Activated CD4-positive, alpha-beta T cell treated with anti-CD3 and anti-CD28 coated beads, Interleukin-2, amount 10 ng/mL, durations not matched to agents 7 days and 5 days (primary cell): Measurements from ENCODE around the gene TLR6. TPM values are rescaled to one million over a fixed set of nuclear protein-coding genes. Genes with fewer than 3 reads are reported as not detected.
A peak's percentile ranks its signal among the peaks of the same experiment; 100 is the strongest.
"Not testable (repeated sequence)": the region's sequence is repeated elsewhere in the genome, so short reads cannot be mapped to it uniquely, and the experiment has no call there.

ENCODE experiments used
- CTCF ChIA-PET: fragments of 350-600 bp; sonication (Branson Sonifier 250); formaldehyde crosslinking; loops from one replicate; lab custom pipeline; 2021; ENCODE audit warnings: antibody characterized with exemption; lab: Charles Lee
- POLR2A ChIA-PET: fragments of 350-600 bp; sonication (Branson Sonifier 250); formaldehyde crosslinking; loops from one replicate; lab custom pipeline; 2021; ENCODE audit warnings: antibody characterized with exemption; lab: Charles Lee
- DNase-seq: peaks from one replicate; pipeline ENCODE4 v3.0.0-alpha.2; 2020
- H3K27ac Mint-ChIP-seq: one replicate; pipeline ENCODE4 v1.8.0; 2021; ENCODE audit warnings: mild to moderate bottlenecking, moderate library complexity, mixed read lengths
- H3K27me3 Mint-ChIP-seq: one replicate; pipeline ENCODE4 v1.8.0; 2021; ENCODE audit warnings: mixed read lengths
- H3K36me3 Mint-ChIP-seq: one replicate; pipeline ENCODE4 v1.8.0; 2021; ENCODE audit warnings: low read depth, mixed read lengths
- H3K4me1 Mint-ChIP-seq: one replicate; pipeline ENCODE4 v1.8.0; 2021; ENCODE audit warnings: mixed read lengths
- H3K4me3 Mint-ChIP-seq: one replicate; pipeline ENCODE4 v1.8.0; 2021; ENCODE audit warnings: mild to moderate bottlenecking, moderate library complexity, mixed read lengths
- H3K9me3 Mint-ChIP-seq: one replicate; pipeline ENCODE4 v1.8.0; 2021; ENCODE audit warnings: mixed read lengths
- total RNA-seq, 2 experiments: library from RNA; stranded (reverse); gene quantifications; one replicate each; pipeline ENCODE4 v1.2.3, GENCODE V29; 2021

TLR6 gene
- total RNA-seq, 2 experiments from 2014 or later: 3.2 to 3.5 TPM

DNA sequence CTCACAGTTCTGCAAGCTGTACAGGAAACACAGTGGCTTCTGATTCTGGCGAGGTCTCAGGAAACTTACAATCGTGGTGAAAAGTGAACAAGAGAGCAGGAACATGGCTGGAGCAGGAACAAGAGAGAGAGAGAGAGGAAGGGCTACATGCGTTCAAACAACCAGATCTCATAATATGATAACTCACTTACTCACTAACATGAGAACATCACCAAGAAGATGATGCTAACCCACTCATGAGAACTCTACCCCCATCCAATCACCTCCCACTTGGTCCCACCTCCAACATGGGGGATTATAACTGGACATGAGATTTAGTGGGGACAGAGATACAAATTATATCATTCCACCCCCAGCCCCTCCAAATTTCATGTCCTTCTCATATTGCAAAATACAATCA lies 42.2 kb downstream of the TLR6 start:
- Mint-ChIP-seq H3K27ac (no peak overlapping the region), H3K9me3 (peaks cover 5% of the 10 kb centered on the region), H3K4me1 (peaks cover 7% of the 10 kb centered on the region), H3K27me3 (peaks cover 3% of the 10 kb centered on the region), H3K4me3 (no peak overlapping the region), H3K36me3 (peaks cover 6% of the 10 kb centered on the region)
- POLR2A ChIA-PET: no interaction called here
- no peak for DNase-seq
- CTCF ChIA-PET: no interaction called here

DNA sequence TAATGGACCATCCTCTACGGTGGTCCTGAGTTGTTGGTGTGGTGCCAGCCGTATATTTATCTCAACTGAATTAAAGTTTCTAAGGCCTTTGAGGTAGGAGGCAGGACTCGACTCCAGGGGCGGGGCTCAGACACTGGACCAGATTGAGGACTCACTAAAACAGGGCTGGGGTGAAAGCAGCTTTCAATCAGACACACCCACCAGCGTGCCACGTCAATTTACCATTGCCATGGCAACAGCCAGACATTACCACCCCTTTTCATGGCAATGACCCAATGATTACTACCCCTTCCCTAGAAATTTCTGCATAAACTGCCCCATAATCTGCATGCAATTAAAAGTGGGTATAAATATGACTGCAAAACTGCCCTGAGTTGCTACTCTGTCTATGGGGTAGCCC lies 45.3 kb downstream of the TLR6 start:
- H3K36me3 Mint-ChIP-seq: peaks cover 6% of the 10 kb centered on the region

DNA sequence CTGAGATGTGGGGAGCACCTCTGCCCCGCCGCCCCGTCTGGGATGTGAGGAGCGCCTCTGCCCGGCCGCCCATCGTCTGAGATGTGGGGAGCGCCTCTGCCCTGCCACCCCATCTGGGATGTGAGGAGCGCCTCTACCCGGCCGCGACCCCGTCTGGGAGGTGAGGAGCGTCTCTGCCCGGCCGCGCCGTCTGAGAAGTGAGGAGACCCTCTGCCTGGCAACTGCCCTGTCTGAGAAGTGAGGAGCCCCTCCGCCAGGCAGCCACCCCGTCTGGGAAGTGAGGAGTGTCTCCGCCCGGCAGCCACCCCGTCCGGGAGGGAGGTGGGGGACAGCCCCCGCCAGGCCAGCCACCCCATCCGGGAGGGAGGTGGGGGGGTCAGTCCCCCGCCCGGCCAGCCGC lies 49.2 kb downstream of the TLR6 start:
- H3K27ac Mint-ChIP-seq, POLR2A ChIA-PET, DNase-seq, CTCF ChIA-PET, H3K27me3 Mint-ChIP-seq, H3K9me3 Mint-ChIP-seq, H3K4me3 Mint-ChIP-seq: not testable (repeated sequence)
- peaks cover 19% of the 10 kb centered on the region for H3K36me3 Mint-ChIP-seq
- H3K4me1 Mint-ChIP-seq: peaks cover 32% of the 10 kb centered on the region

More for the DNA sequence above, 45.3 kb downstream of the TLR6 start:
- ChIA-PET POLR2A (no interaction called here), CTCF (no interaction called here)
- no peak overlapping the region for H3K27ac Mint-ChIP-seq
- H3K27me3 Mint-ChIP-seq: peaks cover 3% of the 10 kb centered on the region
- no peak for DNase-seq
- peaks cover 5% of the 10 kb centered on the region for H3K9me3 Mint-ChIP-seq
- H3K4me3 Mint-ChIP-seq: no peak overlapping the region
- peaks cover 6% of the 10 kb centered on the region for H3K4me1 Mint-ChIP-seq

- H3K4me3 Mint-ChIP-seq, POLR2A ChIA-PET, H3K27me3 Mint-ChIP-seq, DNase-seq: not testable (repeated sequence)
- H3K27ac Mint-ChIP-seq: peak overlapping the region; percentile 90
- peaks cover 31% of the 10 kb centered on the region for H3K36me3 Mint-ChIP-seq
- CTCF ChIA-PET: interaction anchor here (1.5 to 2.3 kb wide), 2 partner anchors 24 to 28 kb away, joined by 3 to 8 read pairs; partner anchors contain the start of gene TLR10
- peaks cover 36% of the 10 kb centered on the region for H3K4me1 Mint-ChIP-seq
- H3K9me3 Mint-ChIP-seq: peaks cover 13% of the 10 kb centered on the region
Observed at GRCh38 chr4:38806251-38806650, 50.4 kb downstream of the TLR6 start.

DNA sequence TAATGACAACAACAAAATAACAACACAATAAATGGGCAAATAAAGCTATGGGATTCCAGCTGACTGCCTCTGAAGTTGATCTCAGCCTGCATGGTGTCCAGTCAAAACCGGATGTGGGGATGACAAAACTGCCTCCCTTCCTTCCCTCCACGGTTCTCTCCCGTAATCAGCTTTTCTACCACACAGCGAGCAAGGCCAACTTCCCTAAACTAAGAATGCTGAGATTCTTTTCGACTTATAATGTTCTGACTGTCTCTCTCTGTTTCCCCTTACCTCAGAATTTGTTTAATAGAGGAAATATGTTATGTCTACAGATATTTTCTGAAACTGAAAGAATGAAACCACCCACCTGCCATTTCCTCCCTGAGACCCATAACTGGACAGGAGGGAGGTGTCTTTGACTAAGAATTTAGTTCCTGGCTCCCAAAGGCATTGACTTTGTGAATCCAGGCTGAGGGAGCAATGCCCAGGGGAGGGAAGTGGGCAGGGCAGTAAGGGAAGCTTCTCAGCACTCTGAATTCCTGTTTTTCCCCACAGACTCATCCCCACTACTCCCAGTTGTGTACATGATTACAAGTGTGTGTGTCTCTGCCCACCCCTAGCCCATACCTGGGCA lies 51.0 kb downstream of the TLR6 start:
- H3K36me3 Mint-ChIP-seq: peaks cover 37% of the 10 kb centered on the region
- POLR2A ChIA-PET: interaction anchor here (0.5 kb wide), 1 partner anchor 643 kb away, joined by 3 read pairs; no protein-coding TSS in a partner anchor
- H3K27ac Mint-ChIP-seq: peak overlapping the region; percentile 90
- peak; percentile 29 for DNase-seq
- peaks cover 36% of the 10 kb centered on the region for H3K4me1 Mint-ChIP-seq
- peaks cover 2% of the 10 kb centered on the region for H3K27me3 Mint-ChIP-seq
- CTCF ChIA-PET: interaction anchor here (1.5 to 3.0 kb wide), 3 partner anchors 11 to 29 kb away, joined by 3 to 14 read pairs (median 8); partner anchors contain the start of gene TLR10
- peaks cover 18% of the 10 kb centered on the region for H3K9me3 Mint-ChIP-seq
- peak overlapping the region; percentile 81 for H3K4me3 Mint-ChIP-seq

GRCh38 chr4:38804654-38805295 lies 51.8 kb downstream of the TLR6 start, which contains the start of gene TLR1:
TSS of gene TLR1 (minus strand) at chr4:38804791. CDS start at chr4:38798831, 5,960 bp downstream.
- POLR2A ChIA-PET: interaction anchor here (0.5 to 0.6 kb wide), 2 partner anchors 596 to 643 kb away, joined by 3 read pairs; no protein-coding TSS in a partner anchor
- H3K4me3 Mint-ChIP-seq: peak within 1 kb of the TSS; percentile 81
- peaks cover 46% of the 10 kb centered on the region for H3K36me3 Mint-ChIP-seq
- peak within 1 kb of the TSS; percentile 90 for H3K27ac Mint-ChIP-seq
- peak; percentile 50 for DNase-seq
- peaks cover 36% of the 10 kb centered on the region for H3K4me1 Mint-ChIP-seq
- peaks cover 2% of the 10 kb centered on the region for H3K27me3 Mint-ChIP-seq
- CTCF ChIA-PET: interaction anchor here (0.6 to 3.0 kb wide), 11 partner anchors 10 to 1863 kb away, joined by 3 to 14 read pairs (median 4); partner anchors contain the start of gene TLR10
- peaks cover 25% of the 10 kb centered on the region for H3K9me3 Mint-ChIP-seq

DNA sequence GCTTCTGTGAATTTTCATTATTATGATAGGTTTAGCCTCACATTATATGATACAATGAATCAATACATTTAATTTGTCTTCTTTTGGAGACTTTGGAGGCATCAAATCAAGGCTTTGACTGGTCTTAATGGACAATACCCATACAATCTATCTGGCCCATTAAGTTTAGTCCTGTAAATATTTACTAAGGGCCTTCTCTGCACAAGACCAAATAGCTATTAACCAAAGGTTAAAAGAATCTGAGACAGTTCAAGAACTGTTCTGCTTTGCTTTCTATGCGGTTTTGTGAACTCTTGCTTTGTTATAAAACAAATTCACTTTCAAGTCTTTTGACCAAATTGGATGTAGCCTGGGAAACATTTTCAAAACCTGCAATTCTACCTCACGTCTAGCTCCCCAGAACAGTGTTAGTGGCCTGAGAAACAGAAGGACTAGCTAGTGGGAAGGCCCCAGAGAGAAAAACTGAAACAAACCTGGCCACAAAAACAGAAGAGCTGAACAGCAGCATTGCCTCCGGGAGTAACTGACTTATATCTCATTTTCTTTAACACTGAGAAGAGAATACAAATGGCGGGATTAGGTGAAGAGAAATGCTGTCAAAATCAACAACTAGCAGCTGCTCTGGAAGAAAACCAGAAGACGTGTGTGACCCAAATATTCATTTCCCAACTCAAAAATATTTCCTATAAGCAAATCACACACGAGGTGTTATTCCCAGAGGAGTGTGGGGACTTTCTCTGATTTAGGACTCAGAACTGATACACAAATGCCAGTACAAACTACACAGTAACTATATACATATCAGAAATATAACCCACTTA lies 52.6 kb downstream of the TLR6 start:
- Mint-ChIP-seq H3K4me1 (peaks cover 36% of the 10 kb centered on the region), H3K27me3 (no peaks in the 10 kb centered on the region), H3K27ac (peak overlapping the region; percentile 90), H3K36me3 (peaks cover 53% of the 10 kb centered on the region), H3K4me3 (peak overlapping the region; percentile 81), H3K9me3 (peaks cover 32% of the 10 kb centered on the region)
- ChIA-PET POLR2A (interaction anchor here (0.6 kb wide), 1 partner anchor 596 kb away, joined by 3 read pairs; no protein-coding TSS in a partner anchor), CTCF (interaction anchor here (0.6 to 3.0 kb wide), 11 partner anchors 9 to 1864 kb away, joined by 3 to 14 read pairs (median 4); partner anchors contain the start of gene TLR10)
- DNase-seq: peak; percentile 22

DNA sequence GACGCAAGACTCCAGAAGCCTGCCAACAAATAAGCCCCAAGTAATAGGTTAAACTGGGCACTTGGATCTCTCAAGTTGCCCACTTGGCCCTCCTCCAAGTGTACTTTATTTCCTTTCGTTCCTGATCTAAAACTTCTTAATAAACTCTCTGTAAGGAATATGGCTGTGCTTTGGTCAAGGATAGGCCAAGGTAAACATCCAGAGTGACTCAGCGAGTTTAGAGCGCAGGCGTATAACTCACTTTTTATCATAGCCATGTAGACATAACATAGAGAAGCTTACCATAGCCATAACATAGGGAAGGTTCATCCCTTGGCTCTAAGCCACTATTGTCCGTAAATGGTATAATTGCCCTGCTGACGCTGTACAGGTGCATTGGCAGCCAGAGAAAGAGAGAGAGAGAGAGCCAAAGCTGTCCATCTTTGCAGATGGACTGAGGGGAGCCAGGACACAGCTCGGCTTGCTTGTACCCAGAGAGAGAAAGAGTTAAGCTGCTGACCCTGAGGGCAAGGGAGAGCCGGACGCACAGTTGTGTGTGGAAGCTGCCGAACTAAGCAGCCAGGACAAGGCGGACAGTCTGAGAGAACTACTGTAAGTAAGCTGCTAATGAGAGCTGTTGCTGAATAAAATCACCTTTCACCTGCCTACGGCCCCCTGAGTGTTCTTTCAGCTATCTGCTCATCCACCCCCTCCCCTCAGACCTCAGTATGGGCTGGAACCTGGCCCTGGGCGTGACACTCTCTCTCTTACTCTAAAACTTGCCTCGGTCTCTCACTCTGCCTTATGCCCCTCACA lies 53.9 kb downstream of the TLR6 start:
- no peak for DNase-seq
- ChIA-PET POLR2A (no interaction called here), CTCF (interaction anchor here (0.8 to 3.0 kb wide), 7 partner anchors 8 to 71 kb away, joined by 3 to 14 read pairs (median 4); no protein-coding TSS in a partner anchor)
- Mint-ChIP-seq H3K9me3 (peaks cover 34% of the 10 kb centered on the region), H3K27ac (peak overlapping the region; percentile 41), H3K36me3 (peaks cover 65% of the 10 kb centered on the region), H3K4me3 (peak overlapping the region; percentile 2), H3K4me1 (peaks cover 36% of the 10 kb centered on the region), H3K27me3 (no peaks in the 10 kb centered on the region)

DNA sequence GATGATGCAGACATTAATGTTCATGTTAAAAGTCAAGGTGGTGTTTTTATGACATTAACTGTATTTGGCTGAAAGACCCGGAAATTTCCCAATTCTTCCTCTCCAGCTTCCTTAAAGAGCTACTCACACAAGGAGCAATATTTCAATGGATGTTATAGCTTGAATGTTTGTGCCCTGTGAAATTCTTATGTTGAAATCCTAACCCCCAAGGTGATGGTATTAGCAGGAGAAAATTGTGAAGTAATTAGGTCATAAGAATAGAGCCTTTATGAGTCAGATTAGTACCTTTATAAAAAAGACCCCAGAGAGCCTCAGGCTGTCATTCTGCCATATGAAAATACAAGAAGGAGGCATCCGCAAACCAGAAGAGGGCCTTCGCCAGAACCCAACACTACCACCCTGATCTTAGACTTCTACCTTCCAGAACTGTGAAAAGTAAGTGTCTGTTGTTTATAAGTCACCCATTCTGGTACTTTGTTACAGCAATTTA lies 55.6 kb downstream of the TLR6 start:
- H3K36me3 Mint-ChIP-seq: peaks cover 82% of the 10 kb centered on the region
- peaks cover 33% of the 10 kb centered on the region for H3K4me1 Mint-ChIP-seq
- H3K27me3 Mint-ChIP-seq: no peaks in the 10 kb centered on the region
- H3K4me3 Mint-ChIP-seq: no peak overlapping the region
- H3K9me3 Mint-ChIP-seq: peaks cover 45% of the 10 kb centered on the region
- DNase-seq: no peak
- ChIA-PET CTCF (interaction anchor here (1.3 kb wide), 1 partner anchor 18 kb away, joined by 7 read pairs; the partner anchor contains the start of gene TLR10), POLR2A (no interaction called here)
- H3K27ac Mint-ChIP-seq: no peak overlapping the region

- Mint-ChIP-seq H3K4me3 (no peak overlapping the region), H3K9me3 (peaks cover 50% of the 10 kb centered on the region), H3K4me1 (peaks cover 27% of the 10 kb centered on the region), H3K27me3 (no peaks in the 10 kb centered on the region), H3K36me3 (peaks cover 88% of the 10 kb centered on the region), H3K27ac (no peak overlapping the region)
- CTCF ChIA-PET: interaction anchor here (1.3 kb wide), 1 partner anchor 17 kb away, joined by 7 read pairs; the partner anchor contains the start of gene TLR10
- POLR2A ChIA-PET: no interaction called here
- DNase-seq: no peak
Observed at GRCh38 chr4:38800366-38800765, 56.3 kb downstream of the TLR6 start.

- Mint-ChIP-seq H3K9me3 (peaks cover 42% of the 10 kb centered on the region), H3K4me3 (no peak overlapping the region), H3K27me3 (no peaks in the 10 kb centered on the region), H3K27ac (no peak overlapping the region), H3K4me1 (peaks cover 14% of the 10 kb centered on the region), H3K36me3 (peaks cover 77% of the 10 kb centered on the region)
- CTCF ChIA-PET: interaction anchor here (0.7 to 3.8 kb wide), 5 partner anchors 9 to 108 kb away, joined by 3 to 14 read pairs (median 3); partner anchors contain the start of gene TLR1
- POLR2A ChIA-PET: no interaction called here
- no peak for DNase-seq
Observed at GRCh38 chr4:38795087-38795486, 61.5 kb downstream of the TLR6 start.
